NCI-H446 treated with DMSO at 0.1 percent for 48 hours (cell line): Measurements from ENCODE around the gene FAM76B.

ENCODE experiments used
- DNase-seq: peaks from one replicate; lab custom pipeline; 2025; lab: John Stamatoyannopoulos, UW

Gene FAM76B

DNA sequence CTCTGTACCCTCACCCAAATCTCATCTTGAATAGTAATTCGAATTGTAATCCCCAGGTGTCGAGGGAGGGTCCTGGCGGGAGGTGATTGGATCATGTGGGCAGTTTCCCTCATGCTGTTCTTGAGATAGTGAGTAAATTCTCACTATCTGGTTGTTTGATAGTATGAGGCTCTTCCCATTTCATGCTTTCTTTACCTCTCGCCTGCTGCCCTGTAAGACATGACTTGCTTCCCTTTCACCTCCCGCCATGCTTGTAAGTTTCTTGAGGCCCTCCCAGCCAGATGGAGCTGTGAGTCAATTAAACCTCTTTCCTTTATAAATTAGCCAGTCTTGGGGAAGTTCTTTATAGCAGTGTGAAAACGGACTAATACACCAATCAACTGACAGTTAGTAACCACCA, 60.1 kb downstream of the FAM76B start:
- no peak for DNase-seq

DNA sequence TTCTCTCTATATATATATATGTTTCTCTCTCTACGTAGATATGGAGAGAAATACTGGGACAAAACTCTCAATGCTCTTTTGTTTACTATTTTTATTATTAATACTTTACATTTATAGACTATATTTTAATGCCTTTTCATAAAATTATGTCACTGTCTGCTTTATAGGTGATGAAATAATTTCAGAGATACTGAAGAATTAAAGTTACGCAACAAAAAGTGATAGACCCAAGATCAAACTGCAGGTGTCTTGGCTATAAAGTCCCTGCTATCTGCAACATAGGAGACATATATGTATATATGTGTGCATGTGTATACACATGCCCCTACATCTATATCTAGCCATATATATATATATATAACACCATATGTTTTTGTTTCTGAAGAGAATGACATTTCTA, 60.8 kb downstream of the FAM76B start:
- no peak for DNase-seq

DNA sequence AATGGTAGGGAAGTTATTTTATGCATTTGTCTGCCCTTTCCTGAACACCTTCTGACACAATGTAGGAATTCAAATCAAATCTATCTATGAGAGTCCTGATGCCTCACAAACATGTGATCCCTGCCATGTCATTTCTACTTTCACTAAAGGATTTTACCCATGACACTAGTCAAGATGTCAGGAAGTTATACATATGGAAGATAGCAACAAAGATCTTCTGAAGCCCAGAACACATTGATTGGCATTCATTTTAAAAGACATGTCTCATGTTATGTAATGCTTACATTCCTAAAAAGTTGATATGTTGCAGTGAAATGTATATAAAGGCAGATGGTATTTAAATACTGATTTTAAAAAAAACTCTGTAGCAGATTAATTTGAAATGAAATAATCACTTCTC, 61.5 kb downstream of the FAM76B start:
- no peak for DNase-seq

DNA sequence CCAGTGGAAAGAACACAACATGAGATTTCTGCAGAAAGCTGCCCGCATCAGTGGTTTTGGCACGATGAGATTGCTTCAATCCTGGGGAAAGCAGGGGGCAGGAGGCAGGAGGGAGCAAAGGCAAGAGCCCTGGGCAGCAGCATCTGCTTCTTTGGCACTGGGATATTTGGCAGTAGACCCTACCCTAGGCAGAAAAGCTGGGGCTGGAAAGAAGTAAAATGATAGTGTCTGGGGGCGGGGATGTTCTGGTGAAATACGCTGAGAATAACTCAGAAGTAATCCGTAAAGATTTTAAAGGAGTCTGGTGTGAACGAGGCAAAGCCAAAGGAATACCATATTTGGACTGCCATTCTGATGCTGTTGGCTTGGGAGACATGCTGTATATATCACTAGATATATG, 62.0 kb downstream of the FAM76B start:
- DNase-seq, result peak; percentile 92

DNA sequence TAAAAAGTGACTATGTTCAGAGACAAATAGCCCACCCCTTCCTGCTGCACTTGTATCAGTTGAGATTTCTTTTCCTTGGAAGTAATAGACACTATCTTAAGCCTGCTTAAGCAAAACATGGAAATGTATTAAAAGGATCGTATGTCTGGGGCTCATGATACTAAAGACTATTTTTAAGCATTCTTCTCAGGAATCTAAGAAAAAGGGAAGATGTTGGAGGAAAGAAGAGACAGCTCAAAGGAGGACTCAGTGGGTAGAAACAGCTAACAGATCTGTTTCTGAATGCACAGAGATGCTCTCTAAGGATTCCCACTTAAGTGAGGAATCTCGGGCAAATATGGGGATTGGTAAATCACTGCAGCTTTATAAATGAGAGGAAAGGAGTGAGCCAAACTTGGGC, 62.5 kb downstream of the FAM76B start:
- no peak for DNase-seq

DNA sequence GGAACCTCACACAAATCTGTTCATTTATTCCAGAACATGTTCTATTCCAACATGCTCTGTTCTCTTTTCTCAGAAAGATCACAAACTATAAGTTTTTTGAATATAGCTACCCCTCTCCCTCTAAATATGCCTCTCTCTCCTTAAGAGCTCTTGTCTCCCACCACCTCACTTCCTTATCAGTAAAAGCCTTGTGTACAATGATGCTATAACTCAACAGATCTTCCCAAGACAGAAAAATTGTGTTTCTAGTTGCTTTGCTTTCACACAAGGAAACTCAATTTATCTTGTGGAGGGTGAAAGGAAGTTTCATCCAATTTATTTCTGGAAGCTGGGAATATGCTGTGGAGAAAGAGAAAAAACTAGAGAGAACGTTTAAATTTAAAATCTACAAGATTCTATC, 64.4 kb downstream of the FAM76B start:
- DNase-seq, result no peak

DNA sequence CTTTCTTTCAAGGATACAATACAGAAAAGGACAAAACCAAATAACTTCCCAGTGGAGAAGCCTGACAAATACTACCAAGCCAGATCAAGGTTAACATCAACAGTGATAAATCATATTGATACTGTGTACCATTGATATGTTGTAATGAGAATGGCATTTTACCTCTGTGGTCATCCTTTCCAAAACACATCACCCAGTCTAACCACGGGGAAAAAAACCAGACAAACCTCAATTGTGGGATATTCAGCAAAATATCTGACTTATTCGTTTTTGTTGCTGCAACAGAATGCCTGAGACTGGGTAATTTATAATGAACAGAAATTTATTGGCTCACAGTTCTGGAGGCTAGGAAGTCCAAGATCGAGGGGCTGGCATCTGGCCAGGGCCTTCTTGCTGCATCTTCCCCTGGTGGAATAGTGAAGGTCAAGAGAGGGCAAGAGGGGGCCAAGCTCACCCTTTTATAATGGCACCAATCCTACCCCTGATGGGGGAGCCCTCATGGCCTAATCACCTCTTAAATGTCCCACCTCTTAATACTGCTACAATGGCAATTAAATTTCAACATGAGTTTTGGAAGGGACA, 66.1 kb downstream of the FAM76B start:
- DNase-seq, result no peak

DNA sequence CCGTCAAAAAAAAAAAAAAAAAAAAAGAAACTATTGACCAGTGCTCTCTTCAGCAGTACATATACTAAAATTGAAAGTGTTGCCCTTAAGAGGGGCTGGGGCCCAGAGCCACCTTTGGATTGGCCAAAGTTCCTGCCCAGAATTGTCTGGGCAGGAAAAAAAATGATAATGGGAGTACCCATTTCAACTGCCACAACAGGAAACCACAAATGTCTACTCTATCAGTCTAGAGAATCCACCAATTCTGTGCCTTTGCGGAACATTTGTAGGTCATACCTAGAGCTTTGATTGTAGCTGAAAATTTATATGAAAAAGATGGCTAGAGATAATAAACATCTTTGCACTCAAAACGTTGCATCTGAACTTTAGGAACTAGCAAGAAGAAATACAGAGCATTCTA, 69.4 kb downstream of the FAM76B start:
- DNase-seq, result no peak
